GM23248 (cell line): Measurements from ENCODE around the gene ARHGAP24. TPM values are rescaled to one million over a fixed set of nuclear protein-coding genes. Genes with fewer than 3 reads are reported as not detected.

ENCODE experiments used
- DNase-seq: peaks from one replicate; pipeline ENCODE4 v3.0.0-alpha.2; 2015
- H2AFZ ChIP-seq: fragments of 200-600 bp; sonication (generic); 2 replicates; pipeline ENCODE4 v1.6.1; 2016; ENCODE audit warnings: antibody characterized with exemption
- H3F3A ChIP-seq: fragments of 200-600 bp; sonication (generic); 2 replicates; pipeline ENCODE4 v1.6.1; 2016; ENCODE audit warnings: mild to moderate bottlenecking, antibody characterized with exemption, mixed run types; ENCODE audit not compliant: insufficient read depth
- H3K27ac ChIP-seq: fragments of 200-600 bp; sonication (generic); 2 replicates; pipeline ENCODE4 v1.5.1; 2016; ENCODE audit warnings: mild to moderate bottlenecking
- H3K27me3 ChIP-seq: fragments of 200-600 bp; sonication (generic); replicated peaks from 2 replicates; pipeline ENCODE4 v1.6.1; 2016; ENCODE audit warnings: mild to moderate bottlenecking; ENCODE audit not compliant: insufficient read depth
- H3K36me3 ChIP-seq: fragments of 200-600 bp; sonication (generic); 2 replicates; pipeline ENCODE4 v1.6.1; 2016; ENCODE audit warnings: low read depth, mild to moderate bottlenecking
- H3K4me1 ChIP-seq: fragments of 200-600 bp; sonication (generic); 2 replicates; pipeline ENCODE4 v1.6.1; 2016; ENCODE audit warnings: mild to moderate bottlenecking; ENCODE audit not compliant: insufficient read depth
- H3K4me2 ChIP-seq: fragments of 200-600 bp; sonication (generic); one replicate; pipeline ENCODE4 v1.6.1; 2016; ENCODE audit warnings: mild to moderate bottlenecking; ENCODE audit not compliant: unreplicated experiment
- H3K4me3 ChIP-seq: fragments of 200-600 bp; sonication (generic); 2 replicates; pipeline ENCODE4 v1.5.1; 2016; ENCODE audit warnings: mild to moderate bottlenecking
- H3K79me2 ChIP-seq: fragments of 200-600 bp; sonication (generic); 2 replicates; pipeline ENCODE4 v1.6.1; 2016; ENCODE audit warnings: mild to moderate bottlenecking; ENCODE audit not compliant: insufficient read depth
- H3K9ac ChIP-seq: fragments of 200-600 bp; sonication (generic); 2 replicates; pipeline ENCODE4 v1.6.1; 2016; ENCODE audit warnings: mild to moderate bottlenecking
- H3K9me2 ChIP-seq: fragments of 200-600 bp; sonication (generic); 2 replicates; pipeline ENCODE4 v1.6.1; 2016; ENCODE audit warnings: mixed run types, mild to moderate bottlenecking, moderate library complexity; ENCODE audit not compliant: insufficient read depth
- H3K9me3 ChIP-seq: fragments of 200-600 bp; sonication (generic); one replicate; pipeline ENCODE4 v1.6.1; 2017; ENCODE audit warnings: low read depth
- H4K20me1 ChIP-seq: fragments of 200-600 bp; sonication (generic); 2 replicates; pipeline ENCODE4 v1.6.0; 2016; ENCODE audit not compliant: insufficient read depth
- EZH2 ChIP-seq: fragments of 200-600 bp; sonication (generic); IDR thresholded peaks from 2 replicates; pipeline ENCODE4 v1.6.1; 2018; ENCODE audit warnings: antibody characterized with exemption, mild to moderate bottlenecking; ENCODE audit not compliant: insufficient read depth, poor library complexity, severe bottlenecking
- EZH2phosphoT487 ChIP-seq: fragments of 200-600 bp; sonication (generic); IDR thresholded peaks from 2 replicates; pipeline ENCODE4 v1.6.1; 2018; ENCODE audit warnings: antibody characterized with exemption, moderate library complexity, mild to moderate bottlenecking, low read depth; ENCODE audit not compliant: insufficient read depth
- WGBS, 2 experiments: methylation state at CpG; one replicate each; pipeline ENCODE4 v1.1.6; 2015 to 2017; ENCODE audit warnings: low lambda C conversion rate in 2 of 2, low coverage in 1 of 2; ENCODE audit errors: missing lambda C conversion rate in 2 of 2; 5-methylcytosine and 5-hydroxymethylcytosine counted together
- in situ Hi-C: fragments of 300-500 bp; cut with MboI; formaldehyde crosslinking; loops from 2 replicates; pipeline ENCODE4 v1.15.0; 2020
- polyA plus RNA-seq: library from polyadenylated mRNA; unstranded; fragments of >200 nt; fragmentation: Nextera tagmentation; extraction: Ambion mirVana; gene quantifications from 2 replicates; pipeline ENCODE4 v1.2.1, GENCODE V29; 2016
- total RNA-seq: library from RNA; depleted of rRNA; stranded (reverse); fragments of >200 nt; shearing (Covaris generic); gene quantifications from 2 replicates; pipeline ENCODE4 v1.2.3, GENCODE V29; 2014

The ARHGAP24 gene
- total and polyA plus RNA-seq, 2 experiments from 2014 or later = 24.1 to 31.6 TPM

DNA sequence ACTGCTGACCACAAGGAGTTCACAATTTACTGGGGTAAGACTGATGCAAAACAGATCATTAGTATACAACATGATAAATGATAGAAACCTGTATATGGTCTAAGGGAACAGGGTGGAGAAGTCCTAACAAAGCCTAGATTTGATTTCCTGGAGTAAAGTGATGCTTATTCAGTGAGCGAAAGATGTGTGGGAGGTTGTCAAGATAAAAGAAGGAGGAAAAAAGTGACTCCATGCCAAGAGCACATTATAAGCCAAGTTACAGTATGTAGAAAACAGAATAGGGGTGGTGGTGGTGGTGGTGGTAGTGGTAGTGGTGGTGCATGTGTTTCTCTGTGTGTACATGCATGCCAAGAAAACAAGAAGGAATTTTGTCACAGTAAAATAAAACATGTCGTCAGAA, 559.7 kb downstream of the ARHGAP24 start:
- peak overlapping the region; percentile 29 for H3K4me2 ChIP-seq
- peaks cover 46% of the 10 kb centered on the region for H3F3A ChIP-seq
- H3K9ac ChIP-seq = no peak overlapping the region
- H3K79me2 ChIP-seq = no peaks in the 10 kb centered on the region
- no peaks in the 10 kb centered on the region for H3K9me2 ChIP-seq
- no peaks in the 10 kb centered on the region for H3K9me3 ChIP-seq
- H4K20me1 ChIP-seq = no peaks in the 10 kb centered on the region
- in situ Hi-C loops = no loop called here
- WGBS, 2 experiments = 86 to 97% methylated on average over 2 of the region's 2 CpGs
- DNase-seq = no peak
- no peak overlapping the region for H2AFZ ChIP-seq
- no peak overlapping the region for H3K27ac ChIP-seq
- no peak for TF ChIP-seq EZH2phosphoT487
- no peak for TF ChIP-seq EZH2
- H3K27me3 ChIP-seq = no peaks in the 10 kb centered on the region
- H3K36me3 ChIP-seq = no peaks in the 10 kb centered on the region
- H3K4me3 ChIP-seq = no peak overlapping the region
- H3K4me1 ChIP-seq = peaks cover 51% of the 10 kb centered on the region

DNA sequence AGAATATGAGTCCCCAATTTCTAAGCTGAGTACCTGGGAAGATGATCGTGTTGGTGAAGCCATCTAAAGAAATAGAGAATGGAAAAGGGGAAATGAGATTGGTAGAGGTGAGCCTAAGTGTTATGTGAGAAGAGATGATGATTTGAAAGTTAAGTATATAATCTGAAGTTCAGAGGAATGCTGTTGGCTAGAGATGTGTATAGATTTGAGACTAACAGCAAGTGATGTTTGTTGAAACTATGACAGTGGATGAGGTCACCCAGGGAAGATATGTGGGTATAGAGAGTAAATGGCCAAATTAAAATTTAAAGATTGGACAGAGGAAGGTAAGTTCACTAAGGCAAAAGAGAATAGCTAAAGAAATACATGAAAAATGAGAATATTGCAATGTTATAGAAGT, 560.7 kb downstream of the ARHGAP24 start:
- no peaks in the 10 kb centered on the region for H3K79me2 ChIP-seq
- H4K20me1 ChIP-seq = no peaks in the 10 kb centered on the region
- H3K4me3 ChIP-seq = no peak overlapping the region
- 95 to 100% methylated on average over 1 of the region's 1 CpG for WGBS, 2 experiments
- no peaks in the 10 kb centered on the region for H3K9me3 ChIP-seq
- DNase-seq = peak; percentile 46
- no peak overlapping the region for H3K4me2 ChIP-seq
- H3K27me3 ChIP-seq = no peaks in the 10 kb centered on the region
- H3K9me2 ChIP-seq = no peaks in the 10 kb centered on the region
- H3K4me1 ChIP-seq = peaks cover 51% of the 10 kb centered on the region
- in situ Hi-C loops = no loop called here
- H3K27ac ChIP-seq = no peak overlapping the region
- H2AFZ ChIP-seq = no peak overlapping the region
- no peak overlapping the region for H3K9ac ChIP-seq
- no peaks in the 10 kb centered on the region for H3K36me3 ChIP-seq
- TF ChIP-seq EZH2 = no peak
- no peak for TF ChIP-seq EZH2phosphoT487
- peaks cover 46% of the 10 kb centered on the region for H3F3A ChIP-seq

DNA sequence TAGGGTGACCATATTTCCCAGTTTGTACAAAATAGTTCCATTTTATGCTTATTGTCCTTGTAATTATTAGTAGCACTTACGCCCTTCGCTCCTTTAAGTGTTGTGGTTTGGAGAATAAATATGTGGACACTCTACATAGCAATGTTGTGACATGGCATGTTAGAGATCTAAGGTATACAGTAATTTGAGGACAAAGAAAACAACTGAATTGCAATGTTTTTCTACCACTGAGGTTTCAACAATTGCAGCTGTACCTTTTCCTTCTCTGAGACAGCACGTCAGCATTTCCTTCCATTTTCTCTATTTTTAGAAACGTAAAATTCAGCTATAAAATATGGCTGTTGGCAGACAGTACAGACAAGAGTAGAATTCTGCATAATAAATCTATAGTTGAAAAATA, 561.8 kb downstream of the ARHGAP24 start:
- Histone ChIP-seq H3K9me2 (no peaks in the 10 kb centered on the region), H3K9me3 (no peaks in the 10 kb centered on the region), H3K4me1 (peaks cover 48% of the 10 kb centered on the region), H3K27ac (no peak overlapping the region), H3K4me3 (no peak overlapping the region), H3F3A (peaks cover 38% of the 10 kb centered on the region), H3K79me2 (no peaks in the 10 kb centered on the region), H3K36me3 (no peaks in the 10 kb centered on the region), H4K20me1 (no peaks in the 10 kb centered on the region), H3K9ac (no peak overlapping the region), H3K4me2 (no peak overlapping the region), H3K27me3 (no peaks in the 10 kb centered on the region), H2AFZ (no peak overlapping the region)
- in situ Hi-C loops = no loop called here
- WGBS, 2 experiments = 68 to 73% methylated on average over 4 of the region's 4 CpGs
- DNase-seq = no peak
- TF ChIP-seq EZH2 (no peak), EZH2phosphoT487 (no peak)

GRCh38 chr4:86038037-86038436, 563.1 kb downstream of the ARHGAP24 start:
- TF ChIP-seq EZH2 (no peak), EZH2phosphoT487 (no peak)
- Histone ChIP-seq H3K27me3 (no peaks in the 10 kb centered on the region), H2AFZ (no peak overlapping the region), H3K9ac (no peak overlapping the region), H3K9me2 (no peaks in the 10 kb centered on the region), H3K79me2 (no peaks in the 10 kb centered on the region), H3F3A (peaks cover 27% of the 10 kb centered on the region), H3K4me3 (no peak overlapping the region), H3K9me3 (no peaks in the 10 kb centered on the region), H3K36me3 (no peaks in the 10 kb centered on the region), H3K4me1 (peaks cover 37% of the 10 kb centered on the region), H3K27ac (no peak overlapping the region), H3K4me2 (no peak overlapping the region), H4K20me1 (no peaks in the 10 kb centered on the region)
- no peak for DNase-seq
- in situ Hi-C loops = no loop called here
- 100% methylated on average over 1 of the region's 1 CpG for WGBS, 2 experiments

DNA sequence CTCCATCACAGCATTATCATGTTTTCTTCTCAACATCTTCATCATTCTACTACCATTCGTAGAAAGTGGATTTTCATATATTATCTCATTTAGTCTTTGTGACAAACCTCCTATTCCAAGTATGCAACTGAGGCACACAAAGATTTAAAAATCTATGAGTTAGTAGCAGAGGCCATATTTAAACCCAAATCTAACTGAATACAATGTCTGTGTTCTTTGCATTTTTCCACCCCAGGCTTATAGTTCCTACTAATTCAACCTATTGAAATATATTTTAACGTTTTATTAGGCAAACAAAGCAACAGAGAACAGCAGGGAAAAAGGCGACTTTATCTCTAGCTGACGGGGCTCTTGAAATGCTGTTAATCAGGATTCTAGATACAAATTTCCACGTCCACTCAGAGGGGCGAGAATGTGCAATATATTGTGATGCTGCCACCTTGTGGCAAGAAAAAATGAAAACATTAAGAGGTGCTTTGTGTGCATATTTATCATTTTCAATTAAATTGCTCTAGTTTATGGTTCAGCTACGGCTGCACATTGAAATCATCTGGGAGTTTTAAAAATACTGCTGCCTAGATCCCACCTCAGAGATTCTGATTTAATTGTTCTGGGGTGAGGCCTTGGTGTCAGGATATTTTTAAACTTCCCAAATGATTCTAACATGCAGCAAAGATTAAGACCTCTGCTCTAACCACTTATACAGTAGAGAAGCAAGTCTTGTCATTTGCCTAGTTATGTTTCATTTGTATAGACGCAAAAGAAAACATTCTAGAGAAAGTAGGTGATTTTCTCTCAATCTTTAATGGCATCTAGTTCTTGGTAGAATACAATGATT, 569.0 kb downstream of the ARHGAP24 start:
- no peaks in the 10 kb centered on the region for H3K9me3 ChIP-seq
- H3K27ac ChIP-seq = no peak overlapping the region
- TF ChIP-seq EZH2phosphoT487 = no peak
- TF ChIP-seq EZH2 = no peak
- peak overlapping the region; percentile 78 for H3K4me2 ChIP-seq
- H2AFZ ChIP-seq = peak overlapping the region; percentile 79
- no peaks in the 10 kb centered on the region for H3K36me3 ChIP-seq
- H3K9ac ChIP-seq = 0 out of 2 replicates have a peak overlapping the region, but pooled peaks have one; percentile 28
- H4K20me1 ChIP-seq = no peaks in the 10 kb centered on the region
- 12 to 13% methylated on average over 8 of the region's 8 CpGs for WGBS, 2 experiments
- H3K9me2 ChIP-seq = no peaks in the 10 kb centered on the region
- H3K79me2 ChIP-seq = no peaks in the 10 kb centered on the region
- in situ Hi-C loops = loop anchor here (10.0 kb wide), 1 partner anchor 279 kb away; no protein-coding TSS in a partner anchor
- peak overlapping the region; percentile 43; the same call in 1 of the 2 replicates for H3K4me3 ChIP-seq
- H3F3A ChIP-seq = peaks cover 6% of the 10 kb centered on the region
- H3K27me3 ChIP-seq = no peaks in the 10 kb centered on the region
- peak; percentile 73 for DNase-seq
- peaks cover 20% of the 10 kb centered on the region for H3K4me1 ChIP-seq
